Measurements from ENCODE around the gene HPCAL4.

DNA sequence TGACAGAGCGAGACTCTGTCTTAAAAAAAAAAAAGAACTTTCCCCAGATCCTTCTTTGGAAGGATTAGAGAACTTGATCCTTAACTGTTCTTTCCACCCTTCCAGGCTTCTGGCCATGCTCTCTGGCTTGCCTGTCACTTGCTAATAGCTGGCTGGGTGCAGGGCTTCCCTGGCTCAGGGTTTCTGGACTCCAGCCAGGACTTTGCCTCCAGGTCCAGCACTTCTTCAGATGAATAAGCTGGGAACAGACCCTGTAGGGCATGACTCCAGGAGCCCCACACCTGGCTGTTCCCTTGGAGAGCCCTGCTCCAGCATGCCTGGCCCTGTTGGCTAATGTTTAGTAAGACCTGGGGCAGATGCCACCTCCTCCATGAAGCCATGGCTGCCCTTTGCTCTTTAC is 16.0 kb downstream of the HPCAL4 start:
- TF ChIP-seq, protein P1, sequence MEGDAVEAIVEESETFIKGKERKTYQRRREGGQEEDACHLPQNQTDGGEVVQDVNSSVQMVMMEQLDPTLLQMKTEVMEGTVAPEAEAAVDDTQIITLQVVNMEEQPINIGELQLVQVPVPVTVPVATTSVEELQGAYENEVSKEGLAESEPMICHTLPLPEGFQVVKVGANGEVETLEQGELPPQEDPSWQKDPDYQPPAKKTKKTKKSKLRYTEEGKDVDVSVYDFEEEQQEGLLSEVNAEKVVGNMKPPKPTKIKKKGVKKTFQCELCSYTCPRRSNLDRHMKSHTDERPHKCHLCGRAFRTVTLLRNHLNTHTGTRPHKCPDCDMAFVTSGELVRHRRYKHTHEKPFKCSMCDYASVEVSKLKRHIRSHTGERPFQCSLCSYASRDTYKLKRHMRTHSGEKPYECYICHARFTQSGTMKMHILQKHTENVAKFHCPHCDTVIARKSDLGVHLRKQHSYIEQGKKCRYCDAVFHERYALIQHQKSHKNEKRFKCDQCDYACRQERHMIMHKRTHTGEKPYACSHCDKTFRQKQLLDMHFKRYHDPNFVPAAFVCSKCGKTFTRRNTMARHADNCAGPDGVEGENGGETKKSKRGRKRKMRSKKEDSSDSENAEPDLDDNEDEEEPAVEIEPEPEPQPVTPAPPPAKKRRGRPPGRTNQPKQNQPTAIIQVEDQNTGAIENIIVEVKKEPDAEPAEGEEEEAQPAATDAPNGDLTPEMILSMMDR (IDR thresholded peaks at IDR 0.05), result no peak
- TF ChIP-seq EZH2phosphoT487 (IDR thresholded peaks at IDR 0.05), result no peak

Measured in neural progenitor cell (in vitro differentiated cells).